OCI-LY3 (cell line): ENCODE results near the gene CIDEB.
A peak's percentile ranks its signal among the peaks of the same experiment; 100 is the strongest.
"Not testable (repeated sequence)": the region's sequence is repeated elsewhere in the genome, so short reads cannot be mapped to it uniquely, and the experiment has no call there.

Source experiments
- CTCF ChIP-seq: fragments of 200-600, 300-600 bp; sonication (generic); IDR thresholded peaks from 2 replicates; pipeline ENCODE4 v1.5.1; 2014; ENCODE audit warnings: antibody characterized with exemption, low read length, low read depth
- EZH2phosphoT487 ChIP-seq: fragments of 200-600 bp; shearing (Covaris generic); IDR thresholded peaks from 2 replicates; pipeline ENCODE4 v1.6.1; 2018; ENCODE audit warnings: antibody characterized with exemption, mixed run types, low read depth

GRCh38 chr14:24327914-24328313, 20.1 kb upstream of the CIDEB start:
- TF ChIP-seq CTCF = peak; percentile 31
- TF ChIP-seq EZH2phosphoT487 = not testable (repeated sequence)
